Fibroblast of mammary gland (primary cell): ENCODE data around the gene PGC.

Source experiments
- DNase-seq: peaks from one replicate; pipeline ENCODE4 v3.0.0-alpha.2; 2010; ENCODE audit warnings: low read depth
- H3K4me3 ChIP-seq: 2 replicates; pipeline ENCODE4 v1.5.1; 2011; ENCODE audit warnings: low read depth, mild to moderate bottlenecking, low read length, moderate library complexity; ENCODE audit not compliant: control insufficient read depth
- CTCF ChIP-seq: conservative IDR thresholded peaks from 2 replicates; pipeline ENCODE4 v1.5.1; 2011; ENCODE audit warnings: low read depth, low read length, inconsistent platforms; ENCODE audit not compliant: control insufficient read depth, insufficient read depth

Gene PGC

GRCh38 chr6:41781366-41781730, 34.2 kb upstream of the PGC start:
- no peak for TF ChIP-seq CTCF
- H3K4me3 ChIP-seq = no peak overlapping the region

GRCh38 chr6:41780551-41781365, 33.6 kb upstream of the PGC start, which contains the start of gene PRICKLE4:
Gene PRICKLE4, plus strand, starts transcription at chr6:41780782. Its CDS starts 2,692 bp downstream, at chr6:41783474.
- H3K4me3 ChIP-seq = peak within 1 kb of the TSS; percentile 71
- TF ChIP-seq CTCF = no peak
- DNase-seq = no peak

More at GRCh38 chr6:41781366-41781730, 34.2 kb upstream of the PGC start:
- DNase-seq = no peak

GRCh38 chr6:41779788-41780550, 32.8 kb upstream of the PGC start, which contains the start of gene FRS3:
Gene FRS3, minus strand, starts transcription at chr6:41779900. Its CDS starts 2,913 bp downstream, at chr6:41776987.
- peak; percentile 75 for TF ChIP-seq CTCF
- H3K4me3 ChIP-seq = peak within 1 kb of the TSS; percentile 77
- DNase-seq = peak; percentile 93

- no peak for DNase-seq
- H3K4me3 ChIP-seq = peak overlapping the region; percentile 77
- no peak for TF ChIP-seq CTCF
These were observed 32.1 kb upstream of the PGC start for GRCh38 chr6:41779336-41779735.

GRCh38 chr6:41778895-41779294, 31.7 kb upstream of the PGC start:
- peak overlapping the region; percentile 77 for H3K4me3 ChIP-seq
- no peak for DNase-seq
- TF ChIP-seq CTCF = no peak

GRCh38 chr6:41777551-41778285, 30.5 kb upstream of the PGC start:
- no peak for TF ChIP-seq CTCF
- no peak for DNase-seq
- H3K4me3 ChIP-seq = no peak overlapping the region
